ENCODE data around the gene SMOC2. TPM values are rescaled to one million over a fixed set of nuclear protein-coding genes. Genes with fewer than 3 reads are reported as not detected.

SMOC2 gene
- total and polyA plus RNA-seq, 2 donors (not counting 1 experiment from before 2014, with no cell fraction given): 0.37 TPM; not detected in 1

DNA sequence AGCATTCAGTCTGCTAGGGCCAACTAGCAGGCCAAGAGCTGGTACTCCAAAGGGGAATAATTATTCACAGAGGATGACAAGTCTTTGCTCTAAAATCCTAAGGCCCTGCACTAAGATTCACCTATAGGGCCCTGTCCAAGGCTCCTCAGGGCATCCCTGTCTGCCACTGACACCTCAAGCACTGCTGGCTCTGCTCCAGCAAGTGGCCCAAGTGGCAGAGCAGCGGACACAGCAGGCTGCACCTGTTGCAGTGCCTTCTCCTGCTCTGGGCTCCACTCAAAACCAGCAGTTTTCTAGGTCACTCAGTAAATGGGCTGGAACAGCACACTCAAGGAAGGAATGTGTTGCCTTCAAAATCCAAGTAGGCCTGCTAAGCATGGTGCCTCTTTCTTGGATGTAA is 36.4 kb upstream of the SMOC2 start:
- CTCF ChIA-PET: no interaction called here
- no peak for ATAC-seq (ENCODE audit: low read depth)

DNA sequence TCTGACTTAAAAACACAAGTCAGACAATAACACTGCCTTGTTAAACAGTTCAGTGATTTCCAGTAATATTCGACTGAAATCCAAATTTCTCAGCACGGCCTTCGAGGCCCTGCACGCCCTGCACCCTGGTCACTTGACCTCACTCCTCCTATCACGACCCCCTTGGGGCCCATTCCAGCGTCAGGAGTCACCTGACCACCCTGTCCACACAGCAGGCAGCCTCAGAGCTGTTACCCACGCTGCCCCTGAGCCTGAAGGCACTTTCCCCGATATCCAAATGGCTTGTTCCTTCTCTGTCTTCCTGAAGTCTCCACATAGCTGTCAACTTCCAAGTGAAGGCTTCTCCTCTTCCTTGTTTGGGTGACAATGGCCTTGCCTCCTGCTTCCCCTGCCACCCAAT is 33.1 kb upstream of the SMOC2 start:
- TF ChIP-seq, protein P1, sequence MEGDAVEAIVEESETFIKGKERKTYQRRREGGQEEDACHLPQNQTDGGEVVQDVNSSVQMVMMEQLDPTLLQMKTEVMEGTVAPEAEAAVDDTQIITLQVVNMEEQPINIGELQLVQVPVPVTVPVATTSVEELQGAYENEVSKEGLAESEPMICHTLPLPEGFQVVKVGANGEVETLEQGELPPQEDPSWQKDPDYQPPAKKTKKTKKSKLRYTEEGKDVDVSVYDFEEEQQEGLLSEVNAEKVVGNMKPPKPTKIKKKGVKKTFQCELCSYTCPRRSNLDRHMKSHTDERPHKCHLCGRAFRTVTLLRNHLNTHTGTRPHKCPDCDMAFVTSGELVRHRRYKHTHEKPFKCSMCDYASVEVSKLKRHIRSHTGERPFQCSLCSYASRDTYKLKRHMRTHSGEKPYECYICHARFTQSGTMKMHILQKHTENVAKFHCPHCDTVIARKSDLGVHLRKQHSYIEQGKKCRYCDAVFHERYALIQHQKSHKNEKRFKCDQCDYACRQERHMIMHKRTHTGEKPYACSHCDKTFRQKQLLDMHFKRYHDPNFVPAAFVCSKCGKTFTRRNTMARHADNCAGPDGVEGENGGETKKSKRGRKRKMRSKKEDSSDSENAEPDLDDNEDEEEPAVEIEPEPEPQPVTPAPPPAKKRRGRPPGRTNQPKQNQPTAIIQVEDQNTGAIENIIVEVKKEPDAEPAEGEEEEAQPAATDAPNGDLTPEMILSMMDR (IDR thresholded peaks at IDR 0.05): no peak
- TF ChIP-seq EZH2 (IDR thresholded peaks at IDR 0.05; ENCODE audit: borderline replicate concordance, insufficient read depth, low read depth, low read length, poor library complexity, severe bottlenecking): no peak
- no peaks in the 10 kb centered on the region for H3K36me3 ChIP-seq (replicated peaks in 1 of 2; ENCODE audit: control extremely low read depth in 1 of 2, control insufficient read depth in 1 of 2, extremely low read depth in 1 of 2, insufficient read depth in 2 of 2, low read length in 1 of 2)
- no peaks in the 10 kb centered on the region for H3K27me3 Mint-ChIP-seq
- intact Hi-C loops (cut with micrococcal nuclease): no loop called here
- no peak for ATAC-seq (ENCODE audit: low read depth)
- POLR2A ChIA-PET: no interaction called here
- DNase-seq: no peak
- no peak overlapping the region for H3K27ac Mint-ChIP-seq
- CTCF ChIA-PET: no interaction called here
- no peak overlapping the region for H2AFZ ChIP-seq (ENCODE audit: insufficient read depth, low read depth, low read length, poor library complexity, severe bottlenecking)
- H3K9me3 Mint-ChIP-seq (ENCODE audit: insufficient read depth): no peaks in the 10 kb centered on the region
- H3K9me3 ChIP-seq (ENCODE audit: control extremely low read depth in 1 of 3, control insufficient read depth in 2 of 3, insufficient read depth in 1 of 3, low read length in 2 of 3): peaks cover 0 to 15% (median 0%) of the 10 kb centered on the region in 3 donors
- no peaks in the 10 kb centered on the region for H4K20me1 ChIP-seq (ENCODE audit: control insufficient read depth, insufficient read depth, low read length, poor library complexity, severe bottlenecking)
- H3K4me1 Mint-ChIP-seq: no peaks in the 10 kb centered on the region
- no peaks in the 10 kb centered on the region for H3K4me1 ChIP-seq (ENCODE audit: control insufficient read depth in 2 of 2, insufficient read depth in 2 of 2, low read length in 2 of 2)
- no peak overlapping the region for H3K27ac ChIP-seq (ENCODE audit: low read length in 2 of 2)
- H3K4me3 Mint-ChIP-seq: no peak overlapping the region
- H3K9ac ChIP-seq (ENCODE audit: low read length): no peak overlapping the region
- no peaks in the 10 kb centered on the region for H3K27me3 ChIP-seq (replicated peaks in 1 of 4; ENCODE audit: control extremely low read depth in 1 of 4, control insufficient read depth in 3 of 4, insufficient read depth in 4 of 4, low read length in 3 of 4)
- H3K4me3 ChIP-seq (ENCODE audit: control extremely low read depth in 1 of 5, extremely low read depth in 1 of 5, insufficient read depth in 1 of 5, low read depth in 2 of 5, low read length in 4 of 5): no peak overlapping the region
- 74% methylated on average over 8 of the region's 8 CpGs for WGBS (ENCODE audit: insufficient coverage)
- no peaks in the 10 kb centered on the region for H3K79me2 ChIP-seq (ENCODE audit: control insufficient read depth, insufficient read depth, low read length)
- H3K4me2 ChIP-seq (replicated peaks; ENCODE audit: low read depth, low read length, poor library complexity, severe bottlenecking): no peak overlapping the region

More for the DNA sequence above, 36.4 kb upstream of the SMOC2 start:
- Histone ChIP-seq H3K4me2 (replicated peaks; ENCODE audit: low read depth, low read length, poor library complexity, severe bottlenecking) (no peak overlapping the region), H3K27me3 (replicated peaks in 1 of 4; ENCODE audit: control extremely low read depth in 1 of 4, control insufficient read depth in 3 of 4, insufficient read depth in 4 of 4, low read length in 3 of 4) (no peaks in the 10 kb centered on the region), H3K79me2 (ENCODE audit: control insufficient read depth, insufficient read depth, low read length) (no peaks in the 10 kb centered on the region), H3K36me3 (replicated peaks in 1 of 2; ENCODE audit: control extremely low read depth in 1 of 2, control insufficient read depth in 1 of 2, extremely low read depth in 1 of 2, insufficient read depth in 2 of 2, low read length in 1 of 2) (no peaks in the 10 kb centered on the region), H3K9ac (ENCODE audit: low read length) (no peak overlapping the region), H3K4me1 (ENCODE audit: control insufficient read depth in 2 of 2, insufficient read depth in 2 of 2, low read length in 2 of 2) (no peaks in the 10 kb centered on the region), H3K9me3 (ENCODE audit: control extremely low read depth in 1 of 3, control insufficient read depth in 2 of 3, insufficient read depth in 1 of 3, low read length in 2 of 3) (no peaks in the 10 kb centered on the region), H3K4me3 (ENCODE audit: control extremely low read depth in 1 of 5, extremely low read depth in 1 of 5, insufficient read depth in 1 of 5, low read depth in 2 of 5, low read length in 4 of 5) (no peak overlapping the region), H4K20me1 (ENCODE audit: control insufficient read depth, insufficient read depth, low read length, poor library complexity, severe bottlenecking) (no peaks in the 10 kb centered on the region), H2AFZ (ENCODE audit: insufficient read depth, low read depth, low read length, poor library complexity, severe bottlenecking) (no peak overlapping the region), H3K27ac (ENCODE audit: low read length in 2 of 2) (no peak overlapping the region)
- H3K4me3 Mint-ChIP-seq: no peak overlapping the region
- intact Hi-C loops (cut with micrococcal nuclease): no loop called here
- whole genome bisulfite sequencing (ENCODE audit: insufficient coverage): 67% methylated on average over 1 of the region's 1 CpG
- POLR2A ChIA-PET: no interaction called here
- no peaks in the 10 kb centered on the region for H3K4me1 Mint-ChIP-seq
- H3K27me3 Mint-ChIP-seq: no peaks in the 10 kb centered on the region
- no peak for DNase-seq
- no peak for TF ChIP-seq EZH2 (IDR thresholded peaks at IDR 0.05; ENCODE audit: borderline replicate concordance, insufficient read depth, low read depth, low read length, poor library complexity, severe bottlenecking)
- TF ChIP-seq, protein P1 (IDR thresholded peaks at IDR 0.05): no peak
- no peaks in the 10 kb centered on the region for H3K9me3 Mint-ChIP-seq (ENCODE audit: insufficient read depth)
- H3K27ac Mint-ChIP-seq: no peak overlapping the region

All from B cell (primary cell).